H9 (cell line): Measurements from ENCODE around the gene CYSLTR2. TPM values are rescaled to one million over a fixed set of nuclear protein-coding genes. Genes with fewer than 3 reads are reported as not detected.

ENCODE experiments used
- DNase-seq: peaks from one replicate; pipeline ENCODE4 v3.0.0-alpha.2; 2017
- H2AFZ ChIP-seq: one replicate; pipeline ENCODE4 v1.6.1; 2013; ENCODE audit warnings: mild to moderate bottlenecking, low read length, control low read depth, moderate library complexity
- H2AK5ac ChIP-seq: 2 replicates; pipeline ENCODE4 v1.6.1; 2013; ENCODE audit warnings: low read length, control low read depth, mixed read lengths; ENCODE audit not compliant: insufficient read length
- H2BK120ac ChIP-seq: one replicate; pipeline ENCODE4 v1.6.1; 2013; ENCODE audit warnings: low read depth, mild to moderate bottlenecking, low read length, control low read depth, inconsistent platforms; ENCODE audit not compliant: poor library complexity, severe bottlenecking
- H2BK12ac ChIP-seq: 2 replicates; pipeline ENCODE4 v1.6.1; 2013; ENCODE audit warnings: low read length, control low read depth, mixed read lengths, low read depth; ENCODE audit not compliant: insufficient read length
- H2BK15ac ChIP-seq: 2 replicates; pipeline ENCODE4 v1.6.1; 2013; ENCODE audit warnings: low read depth, low read length, control low read depth
- H2BK20ac ChIP-seq: one replicate; pipeline ENCODE4 v1.6.1; 2013; ENCODE audit warnings: low read depth, mild to moderate bottlenecking, low read length, control low read depth, inconsistent platforms; ENCODE audit not compliant: poor library complexity, severe bottlenecking
- H2BK5ac ChIP-seq: 2 replicates; pipeline ENCODE4 v1.6.1; 2013; ENCODE audit warnings: low read length, control low read depth, mixed read lengths; ENCODE audit not compliant: insufficient read length
- H3K14ac ChIP-seq: 2 replicates; pipeline ENCODE4 v1.6.1; 2013; ENCODE audit warnings: low read length, control low read depth; ENCODE audit not compliant: insufficient read depth
- H3K18ac ChIP-seq: 2 replicates; pipeline ENCODE4 v1.6.1; 2013; ENCODE audit warnings: low read depth, mild to moderate bottlenecking, mixed read lengths, low read length, control low read depth; ENCODE audit not compliant: insufficient read length
- H3K23ac ChIP-seq: 2 replicates; pipeline ENCODE4 v1.6.1; 2013; ENCODE audit warnings: low read length, control low read depth, mixed read lengths, low read depth; ENCODE audit not compliant: insufficient read length
- H3K23me2 ChIP-seq: 2 replicates; pipeline ENCODE4 v1.6.1; 2013; ENCODE audit warnings: low read depth, mild to moderate bottlenecking, mixed read lengths, low read length, control low read depth; ENCODE audit not compliant: insufficient read length, poor library complexity, severe bottlenecking
- H3K27ac ChIP-seq: 2 replicates; pipeline ENCODE4 v1.5.1; 2013; ENCODE audit warnings: low read length, control low read depth, mixed read lengths, low read depth; ENCODE audit not compliant: insufficient read length
- H3K27me3 ChIP-seq: 2 replicates; pipeline ENCODE4 v1.6.1; 2013; ENCODE audit warnings: low read length, control low read depth, inconsistent platforms; ENCODE audit not compliant: insufficient read depth
- H3K4ac ChIP-seq: 2 replicates; pipeline ENCODE4 v1.6.1; 2013; ENCODE audit warnings: low read depth, mild to moderate bottlenecking, control low read depth, inconsistent platforms, low read length, moderate library complexity
- H3K4me1 ChIP-seq: 2 replicates; pipeline ENCODE4 v1.6.1; 2013; ENCODE audit warnings: low read length, control low read depth, inconsistent platforms; ENCODE audit not compliant: insufficient read depth
- H3K4me2 ChIP-seq: 2 replicates; pipeline ENCODE4 v1.6.1; 2013; ENCODE audit warnings: low read length, control low read depth, mixed read lengths; ENCODE audit not compliant: insufficient read length, insufficient read depth
- H3K56ac ChIP-seq: 2 replicates; pipeline ENCODE4 v1.6.1; 2013; ENCODE audit warnings: low read depth, mild to moderate bottlenecking, mixed read lengths, low read length, control low read depth; ENCODE audit not compliant: insufficient read length
- H3K79me1 ChIP-seq: 2 replicates; pipeline ENCODE4 v1.6.1; 2013; ENCODE audit warnings: low read depth, mild to moderate bottlenecking, moderate library complexity, low read length, control low read depth, inconsistent platforms; ENCODE audit not compliant: insufficient read depth, poor library complexity, severe bottlenecking
- H3K79me2 ChIP-seq: 2 replicates; pipeline ENCODE4 v1.6.1; 2013; ENCODE audit warnings: low read length, control low read depth, inconsistent platforms; ENCODE audit not compliant: insufficient read depth
- H3K9ac ChIP-seq: 2 replicates; pipeline ENCODE4 v1.6.1; 2013; ENCODE audit warnings: low read length, control low read depth, mixed read lengths; ENCODE audit not compliant: insufficient read length; ENCODE audit errors: extremely low read depth
- H3K9me3 ChIP-seq: one replicate; pipeline ENCODE4 v1.6.1; 2013; ENCODE audit warnings: low read depth, low read length, inconsistent platforms; ENCODE audit not compliant: control insufficient read depth
- H3T11ph ChIP-seq: one replicate; pipeline ENCODE4 v1.6.1; 2013; ENCODE audit warnings: mild to moderate bottlenecking, low read length, control low read depth, inconsistent platforms
- H4K20me1 ChIP-seq: one replicate; pipeline ENCODE4 v1.6.1; 2013; ENCODE audit not compliant: control insufficient read depth, insufficient read length, insufficient read depth
- H4K5ac ChIP-seq: 2 replicates; pipeline ENCODE4 v1.6.1; 2013; ENCODE audit warnings: low read depth, mild to moderate bottlenecking, mixed read lengths, low read length, control low read depth; ENCODE audit not compliant: insufficient read length
- H4K8ac ChIP-seq: replicated peaks from 2 replicates; pipeline ENCODE4 v1.6.1; 2013; ENCODE audit warnings: low read length, control low read depth, mixed read lengths, low read depth; ENCODE audit not compliant: insufficient read length
- H4K91ac ChIP-seq: 2 replicates; pipeline ENCODE4 v1.6.1; 2013; ENCODE audit warnings: low read depth, mild to moderate bottlenecking, moderate library complexity, mixed read lengths, low read length, control low read depth; ENCODE audit not compliant: insufficient read length
- H3K27ac Mint-ChIP-seq, 3 experiments: 2 replicates in 2 of 3; 3 replicates in 1 of 3; pipeline ENCODE4 v1.8.0; 2020 to 2021; ENCODE audit warnings: mixed read lengths in 3 of 3, mild to moderate bottlenecking in 1 of 3, moderate library complexity in 1 of 3
- H3K27me3 Mint-ChIP-seq: 2 replicates; pipeline ENCODE4 v1.8.0; 2021; ENCODE audit warnings: low read depth, mild to moderate bottlenecking, moderate library complexity, mixed read lengths
- H3K36me3 Mint-ChIP-seq, 3 experiments: 2 replicates in 2 of 3; 3 replicates in 1 of 3; pipeline ENCODE4 v1.8.0; 2020 to 2021; ENCODE audit warnings: low read depth in 3 of 3, mixed read lengths in 3 of 3; ENCODE audit not compliant: insufficient read depth in 1 of 3
- H3K4me1 Mint-ChIP-seq, 2 experiments: 2 replicates each; pipeline ENCODE4 v1.8.0; 2020; ENCODE audit warnings: mixed read lengths in 2 of 2
- H3K4me3 Mint-ChIP-seq, 2 experiments: 2 replicates in 1 of 2; 3 replicates in 1 of 2; pipeline ENCODE4 v1.8.0; 2020 to 2021; ENCODE audit warnings: mild to moderate bottlenecking in 2 of 2, mixed read lengths in 2 of 2, moderate library complexity in 1 of 2
- H3K9me3 Mint-ChIP-seq, 2 experiments: 2 replicates in 1 of 2; 3 replicates in 1 of 2; pipeline ENCODE4 v1.8.0; 2020; ENCODE audit warnings: mild to moderate bottlenecking in 2 of 2, mixed read lengths in 2 of 2, moderate library complexity in 1 of 2
- CTCF ChIP-seq: fragments of 200-600 bp; sonication (generic); conservative IDR thresholded peaks from 3 replicates; pipeline ENCODE4 v1.8.0; 2021; ENCODE audit warnings: antibody characterized with exemption, mild to moderate bottlenecking
- WGBS: extraction: QIAGEN DNeasy Blood & Tissue Kit; methylation state at CpG from one replicate; pipeline ENCODE4 v1.1.7; 2013; ENCODE audit warnings: missing lambda C conversion rate, low lambda C conversion rate, mixed read lengths; ENCODE audit not compliant: insufficient read length; ENCODE audit errors: extremely low coverage; 5-methylcytosine and 5-hydroxymethylcytosine counted together
- total RNA-seq: library from RNA; stranded (reverse); gene quantifications from 2 replicates; pipeline ENCODE4 v1.2.1, GENCODE V29; 2021

Gene CYSLTR2
- total RNA-seq, 1 experiment from 2014 or later: not detected

GRCh38 chr13:48629277-48629676 lies 24.5 kb upstream of the CYSLTR2 start:
- Histone ChIP-seq H3K27ac (no peak overlapping the region), H3T11ph (no peak overlapping the region), H4K91ac (no peak overlapping the region), H2AFZ (no peak overlapping the region), H3K9me3 (no peaks in the 10 kb centered on the region), H2BK12ac (no peak overlapping the region), H3K23me2 (no peaks in the 10 kb centered on the region), H3K79me1 (no peaks in the 10 kb centered on the region), H3K4ac (no peak overlapping the region), H3K4me2 (no peak overlapping the region), H3K9ac (no peak overlapping the region), H2BK15ac (no peak overlapping the region), H3K27me3 (no peaks in the 10 kb centered on the region), H4K20me1 (no peaks in the 10 kb centered on the region), H3K23ac (no peak overlapping the region), H3K18ac (no peak overlapping the region), H4K5ac (no peak overlapping the region), H2BK20ac (no peak overlapping the region), H2BK5ac (no peak overlapping the region), H3K4me1 (no peaks in the 10 kb centered on the region), H3K79me2 (no peaks in the 10 kb centered on the region), H2AK5ac (no peak overlapping the region), H3K56ac (no peak overlapping the region), H4K8ac (no peak overlapping the region), H3K14ac (no peak overlapping the region), H2BK120ac (no peak overlapping the region)
- Mint-ChIP-seq H3K27ac (0 out of 7 replicates have a peak overlapping the region, but pooled peaks of 1 of the 3 experiments have one; percentile 15), H3K9me3 (peaks cover 0 to 1% of the 10 kb centered on the region in 2 experiments; a peak in 2 of 5 replicates), H3K4me1 (no peaks in the 10 kb centered on the region), H3K4me3 (no peak overlapping the region), H3K36me3 (peaks cover 0 to 2% (median 0%) of the 10 kb centered on the region in 3 experiments; a peak in 2 of 7 replicates), H3K27me3 (peaks cover 1% of the 10 kb centered on the region)
- TF ChIP-seq CTCF: no peak
- no peak for DNase-seq
- WGBS: no CpG with 5 or more reads among the region's 4 CpGs
